GM10248 (cell line): ENCODE measurements around the gene FOCAD.

ENCODE experiments used
- CTCF ChIA-PET: fragments of 300-600 bp; sonication (Branson Sonifier 250); formaldehyde crosslinking; extraction: SDS; loops from one replicate; lab custom pipeline; 2021; ENCODE audit warnings: antibody characterized with exemption; lab: Yijun Ruan, JAX
- POLR2A ChIA-PET: fragments of 350-650 bp; sonication (Branson Sonifier 250); formaldehyde crosslinking; extraction: SDS; loops from one replicate; lab custom pipeline; 2020; ENCODE audit warnings: antibody characterized with exemption; lab: Yijun Ruan, JAX
- DNase-seq: peaks from one replicate; pipeline ENCODE4 v3.0.0; 2012; ENCODE audit errors: extremely low spot score
- TF ChIP-seq, protein P1 (sequence below): IDR thresholded peaks from 2 replicates; pipeline ENCODE4 v1.5.1; 2012; ENCODE audit warnings: mild to moderate bottlenecking, low read depth; ENCODE audit errors: extremely low read depth, missing control alignments, control extremely low read depth

Gene FOCAD

GRCh38 chr9:20722221-20722620 lies 38.2 kb downstream of the FOCAD start:
- DNase-seq, result no peak
- ChIA-PET CTCF (no interaction called here), POLR2A (no interaction called here)
- TF ChIP-seq, protein P1, sequence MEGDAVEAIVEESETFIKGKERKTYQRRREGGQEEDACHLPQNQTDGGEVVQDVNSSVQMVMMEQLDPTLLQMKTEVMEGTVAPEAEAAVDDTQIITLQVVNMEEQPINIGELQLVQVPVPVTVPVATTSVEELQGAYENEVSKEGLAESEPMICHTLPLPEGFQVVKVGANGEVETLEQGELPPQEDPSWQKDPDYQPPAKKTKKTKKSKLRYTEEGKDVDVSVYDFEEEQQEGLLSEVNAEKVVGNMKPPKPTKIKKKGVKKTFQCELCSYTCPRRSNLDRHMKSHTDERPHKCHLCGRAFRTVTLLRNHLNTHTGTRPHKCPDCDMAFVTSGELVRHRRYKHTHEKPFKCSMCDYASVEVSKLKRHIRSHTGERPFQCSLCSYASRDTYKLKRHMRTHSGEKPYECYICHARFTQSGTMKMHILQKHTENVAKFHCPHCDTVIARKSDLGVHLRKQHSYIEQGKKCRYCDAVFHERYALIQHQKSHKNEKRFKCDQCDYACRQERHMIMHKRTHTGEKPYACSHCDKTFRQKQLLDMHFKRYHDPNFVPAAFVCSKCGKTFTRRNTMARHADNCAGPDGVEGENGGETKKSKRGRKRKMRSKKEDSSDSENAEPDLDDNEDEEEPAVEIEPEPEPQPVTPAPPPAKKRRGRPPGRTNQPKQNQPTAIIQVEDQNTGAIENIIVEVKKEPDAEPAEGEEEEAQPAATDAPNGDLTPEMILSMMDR, result no peak

DNA sequence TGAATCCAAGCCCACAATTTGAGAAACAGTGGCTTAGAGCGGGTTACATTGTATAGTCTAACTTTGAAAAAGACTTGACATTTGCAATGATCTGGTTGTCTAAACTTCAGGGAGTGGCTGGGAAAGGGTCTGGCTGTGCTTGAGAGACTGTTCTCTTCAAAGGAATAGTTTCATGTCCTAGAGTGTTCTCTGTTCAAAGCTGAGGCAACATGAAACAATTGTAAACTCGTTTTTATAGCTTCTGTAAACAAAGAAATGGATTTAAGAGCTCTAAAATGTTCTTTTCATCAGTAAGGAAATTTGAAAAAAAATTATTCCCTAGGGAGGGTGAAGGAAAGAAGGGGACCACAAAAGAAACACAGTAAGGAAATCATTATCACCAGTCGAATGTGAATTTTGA lies 41.6 kb downstream of the FOCAD start:
- TF ChIP-seq, protein P1, result no peak
- DNase-seq, result no peak
- CTCF ChIA-PET, result interaction anchor here (1.2 to 1.9 kb wide), 4 partner anchors 9 to 28 kb away, joined by 3 to 6 read pairs (median 4); no protein-coding TSS in a partner anchor
- POLR2A ChIA-PET, result no interaction called here

DNA sequence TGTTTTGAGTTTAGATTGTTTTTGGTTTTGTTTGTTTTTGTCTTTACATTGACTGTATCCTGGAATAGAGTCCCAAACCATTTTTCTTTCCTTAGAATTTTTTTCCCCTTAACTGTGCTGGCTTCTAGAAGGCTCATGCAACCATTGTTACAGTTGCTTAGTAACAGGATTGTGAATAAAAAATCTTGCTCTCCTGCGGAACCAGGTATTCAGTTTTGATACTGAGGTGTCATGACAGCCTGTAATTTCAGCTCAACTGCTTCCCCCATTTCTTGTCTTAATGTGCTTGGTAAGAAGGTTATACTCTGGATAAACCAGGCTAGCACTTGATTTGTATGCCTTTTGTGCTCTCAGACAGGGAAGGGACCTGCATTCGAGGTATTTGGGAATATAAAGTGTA lies 42.1 kb downstream of the FOCAD start:
- ChIA-PET POLR2A (no interaction called here), CTCF (interaction anchor here (1.1 to 1.9 kb wide), 5 partner anchors 13 to 101 kb away, joined by 3 to 6 read pairs (median 4); no protein-coding TSS in a partner anchor)
- no peak for DNase-seq
- TF ChIP-seq, protein P1, result no peak

DNA sequence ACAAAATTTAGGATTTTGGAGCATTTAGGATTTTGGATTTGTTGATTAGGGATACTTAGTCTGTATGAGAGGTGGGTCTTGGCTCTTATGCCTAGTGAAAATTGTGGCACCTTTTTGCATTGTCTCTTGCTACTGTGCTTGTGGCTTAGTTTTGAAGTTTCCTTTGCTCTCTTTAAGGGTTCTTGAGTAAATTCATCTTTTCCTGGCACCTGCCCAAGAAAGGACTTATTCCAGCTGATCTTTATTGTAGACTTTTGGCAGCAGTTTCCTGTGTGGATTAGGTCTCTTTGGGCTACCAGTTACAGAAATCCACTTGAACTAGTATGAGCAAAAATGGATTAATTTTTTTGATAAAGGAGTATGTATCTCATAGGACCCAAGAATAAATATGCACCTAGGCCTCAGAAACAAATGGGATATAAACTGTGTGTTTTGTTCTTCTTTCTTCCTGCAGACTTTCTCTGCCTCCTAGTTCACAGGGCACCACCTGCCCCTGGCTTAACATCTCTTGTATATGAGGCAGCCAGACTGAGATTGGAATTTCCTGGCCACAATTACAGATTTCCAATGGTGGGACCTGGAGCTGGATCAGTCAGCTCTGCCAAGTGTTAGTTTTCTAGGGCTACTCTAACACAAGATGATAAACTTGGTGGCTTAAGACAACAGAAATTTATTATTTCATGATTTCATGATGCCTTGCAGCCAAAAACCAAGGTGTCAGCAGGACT lies 44.6 kb downstream of the FOCAD start:
- no peak for DNase-seq
- POLR2A ChIA-PET, result no interaction called here
- CTCF ChIA-PET, result no interaction called here
- TF ChIP-seq, protein P1, result no peak

- TF ChIP-seq, protein P1, result no peak
- POLR2A ChIA-PET, result no interaction called here
- CTCF ChIA-PET, result interaction anchor here (1.0 to 1.9 kb wide), 4 partner anchors 10 to 31 kb away, joined by 3 to 4 read pairs (median 4); no protein-coding TSS in a partner anchor
- no peak for DNase-seq
Observed at GRCh38 chr9:20729523-20729922, 45.5 kb downstream of the FOCAD start.

DNA sequence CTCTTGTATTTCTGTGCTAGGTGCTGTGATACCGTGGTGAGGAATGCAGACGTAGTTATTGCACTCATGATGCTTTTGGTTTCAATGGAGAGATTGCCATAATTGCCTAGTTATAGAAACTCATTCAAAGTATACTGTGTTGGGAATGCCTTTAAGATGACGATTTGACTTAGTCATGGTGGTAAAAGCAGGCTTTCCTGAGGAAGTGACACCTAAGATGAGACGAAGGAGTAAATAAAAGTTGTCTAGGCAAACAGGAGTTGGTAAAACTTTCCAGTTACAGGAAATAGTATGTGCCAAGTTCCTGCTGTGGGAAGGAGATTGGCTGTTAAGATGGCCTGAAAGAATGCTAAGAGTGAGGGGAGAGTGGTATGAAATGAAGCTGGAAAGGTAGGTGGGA lies 48.1 kb downstream of the FOCAD start:
- TF ChIP-seq, protein P1, result no peak
- ChIA-PET POLR2A (no interaction called here), CTCF (no interaction called here)
- no peak for DNase-seq
